H9 (cell line): ENCODE results near the gene DTYMK. TPM values are rescaled to one million over a fixed set of nuclear protein-coding genes. Genes with fewer than 3 reads are reported as not detected.

Experiments
- DNase-seq: peaks from one replicate; pipeline ENCODE4 v3.0.0-alpha.2; 2017
- H2AFZ ChIP-seq: one replicate; pipeline ENCODE4 v1.6.1; 2013; ENCODE audit warnings: mild to moderate bottlenecking, low read length, control low read depth, moderate library complexity
- H2AK5ac ChIP-seq: 2 replicates; pipeline ENCODE4 v1.6.1; 2013; ENCODE audit warnings: low read length, control low read depth, mixed read lengths; ENCODE audit not compliant: insufficient read length
- H2BK120ac ChIP-seq: one replicate; pipeline ENCODE4 v1.6.1; 2013; ENCODE audit warnings: low read depth, mild to moderate bottlenecking, low read length, control low read depth, inconsistent platforms; ENCODE audit not compliant: poor library complexity, severe bottlenecking
- H2BK12ac ChIP-seq: 2 replicates; pipeline ENCODE4 v1.6.1; 2013; ENCODE audit warnings: low read length, control low read depth, mixed read lengths, low read depth; ENCODE audit not compliant: insufficient read length
- H2BK15ac ChIP-seq: 2 replicates; pipeline ENCODE4 v1.6.1; 2013; ENCODE audit warnings: low read depth, low read length, control low read depth
- H2BK20ac ChIP-seq: one replicate; pipeline ENCODE4 v1.6.1; 2013; ENCODE audit warnings: low read depth, mild to moderate bottlenecking, low read length, control low read depth, inconsistent platforms; ENCODE audit not compliant: poor library complexity, severe bottlenecking
- H2BK5ac ChIP-seq: 2 replicates; pipeline ENCODE4 v1.6.1; 2013; ENCODE audit warnings: low read length, control low read depth, mixed read lengths; ENCODE audit not compliant: insufficient read length
- H3K14ac ChIP-seq: 2 replicates; pipeline ENCODE4 v1.6.1; 2013; ENCODE audit warnings: low read length, control low read depth; ENCODE audit not compliant: insufficient read depth
- H3K18ac ChIP-seq: 2 replicates; pipeline ENCODE4 v1.6.1; 2013; ENCODE audit warnings: low read depth, mild to moderate bottlenecking, mixed read lengths, low read length, control low read depth; ENCODE audit not compliant: insufficient read length
- H3K23ac ChIP-seq: 2 replicates; pipeline ENCODE4 v1.6.1; 2013; ENCODE audit warnings: low read length, control low read depth, mixed read lengths, low read depth; ENCODE audit not compliant: insufficient read length
- H3K23me2 ChIP-seq: 2 replicates; pipeline ENCODE4 v1.6.1; 2013; ENCODE audit warnings: low read depth, mild to moderate bottlenecking, mixed read lengths, low read length, control low read depth; ENCODE audit not compliant: insufficient read length, poor library complexity, severe bottlenecking
- H3K27ac ChIP-seq: 2 replicates; pipeline ENCODE4 v1.5.1; 2013; ENCODE audit warnings: low read length, control low read depth, mixed read lengths, low read depth; ENCODE audit not compliant: insufficient read length
- H3K27me3 ChIP-seq: 2 replicates; pipeline ENCODE4 v1.6.1; 2013; ENCODE audit warnings: low read length, control low read depth, inconsistent platforms; ENCODE audit not compliant: insufficient read depth
- H3K4ac ChIP-seq: 2 replicates; pipeline ENCODE4 v1.6.1; 2013; ENCODE audit warnings: low read depth, mild to moderate bottlenecking, control low read depth, inconsistent platforms, low read length, moderate library complexity
- H3K4me1 ChIP-seq: 2 replicates; pipeline ENCODE4 v1.6.1; 2013; ENCODE audit warnings: low read length, control low read depth, inconsistent platforms; ENCODE audit not compliant: insufficient read depth
- H3K4me2 ChIP-seq: 2 replicates; pipeline ENCODE4 v1.6.1; 2013; ENCODE audit warnings: low read length, control low read depth, mixed read lengths; ENCODE audit not compliant: insufficient read length, insufficient read depth
- H3K56ac ChIP-seq: 2 replicates; pipeline ENCODE4 v1.6.1; 2013; ENCODE audit warnings: low read depth, mild to moderate bottlenecking, mixed read lengths, low read length, control low read depth; ENCODE audit not compliant: insufficient read length
- H3K79me1 ChIP-seq: 2 replicates; pipeline ENCODE4 v1.6.1; 2013; ENCODE audit warnings: low read depth, mild to moderate bottlenecking, moderate library complexity, low read length, control low read depth, inconsistent platforms; ENCODE audit not compliant: insufficient read depth, poor library complexity, severe bottlenecking
- H3K79me2 ChIP-seq: 2 replicates; pipeline ENCODE4 v1.6.1; 2013; ENCODE audit warnings: low read length, control low read depth, inconsistent platforms; ENCODE audit not compliant: insufficient read depth
- H3K9ac ChIP-seq: 2 replicates; pipeline ENCODE4 v1.6.1; 2013; ENCODE audit warnings: low read length, control low read depth, mixed read lengths; ENCODE audit not compliant: insufficient read length; ENCODE audit errors: extremely low read depth
- H3K9me3 ChIP-seq: one replicate; pipeline ENCODE4 v1.6.1; 2013; ENCODE audit warnings: low read depth, low read length, inconsistent platforms; ENCODE audit not compliant: control insufficient read depth
- H3T11ph ChIP-seq: one replicate; pipeline ENCODE4 v1.6.1; 2013; ENCODE audit warnings: mild to moderate bottlenecking, low read length, control low read depth, inconsistent platforms
- H4K20me1 ChIP-seq: one replicate; pipeline ENCODE4 v1.6.1; 2013; ENCODE audit not compliant: control insufficient read depth, insufficient read length, insufficient read depth
- H4K5ac ChIP-seq: 2 replicates; pipeline ENCODE4 v1.6.1; 2013; ENCODE audit warnings: low read depth, mild to moderate bottlenecking, mixed read lengths, low read length, control low read depth; ENCODE audit not compliant: insufficient read length
- H4K8ac ChIP-seq: replicated peaks from 2 replicates; pipeline ENCODE4 v1.6.1; 2013; ENCODE audit warnings: low read length, control low read depth, mixed read lengths, low read depth; ENCODE audit not compliant: insufficient read length
- H4K91ac ChIP-seq: 2 replicates; pipeline ENCODE4 v1.6.1; 2013; ENCODE audit warnings: low read depth, mild to moderate bottlenecking, moderate library complexity, mixed read lengths, low read length, control low read depth; ENCODE audit not compliant: insufficient read length
- H3K27ac Mint-ChIP-seq, 3 experiments: 2 replicates in 2 of 3; 3 replicates in 1 of 3; pipeline ENCODE4 v1.8.0; 2020 to 2021; ENCODE audit warnings: mixed read lengths in 3 of 3, mild to moderate bottlenecking in 1 of 3, moderate library complexity in 1 of 3
- H3K27me3 Mint-ChIP-seq: 2 replicates; pipeline ENCODE4 v1.8.0; 2021; ENCODE audit warnings: low read depth, mild to moderate bottlenecking, moderate library complexity, mixed read lengths
- H3K36me3 Mint-ChIP-seq, 3 experiments: 2 replicates in 2 of 3; 3 replicates in 1 of 3; pipeline ENCODE4 v1.8.0; 2020 to 2021; ENCODE audit warnings: low read depth in 3 of 3, mixed read lengths in 3 of 3; ENCODE audit not compliant: insufficient read depth in 1 of 3
- H3K4me1 Mint-ChIP-seq, 2 experiments: 2 replicates each; pipeline ENCODE4 v1.8.0; 2020; ENCODE audit warnings: mixed read lengths in 2 of 2
- H3K4me3 Mint-ChIP-seq, 2 experiments: 2 replicates in 1 of 2; 3 replicates in 1 of 2; pipeline ENCODE4 v1.8.0; 2020 to 2021; ENCODE audit warnings: mild to moderate bottlenecking in 2 of 2, mixed read lengths in 2 of 2, moderate library complexity in 1 of 2
- H3K9me3 Mint-ChIP-seq, 2 experiments: 2 replicates in 1 of 2; 3 replicates in 1 of 2; pipeline ENCODE4 v1.8.0; 2020; ENCODE audit warnings: mild to moderate bottlenecking in 2 of 2, mixed read lengths in 2 of 2, moderate library complexity in 1 of 2
- WGBS: extraction: QIAGEN DNeasy Blood & Tissue Kit; methylation state at CpG from one replicate; pipeline ENCODE4 v1.1.7; 2013; ENCODE audit warnings: missing lambda C conversion rate, low lambda C conversion rate, mixed read lengths; ENCODE audit not compliant: insufficient read length; ENCODE audit errors: extremely low coverage; 5-methylcytosine and 5-hydroxymethylcytosine counted together
- total RNA-seq: library from RNA; stranded (reverse); gene quantifications from 2 replicates; pipeline ENCODE4 v1.2.1, GENCODE V29; 2021
- TF ChIP-seq, protein P1 (sequence below): fragments of 200-600 bp; sonication (generic); conservative IDR thresholded peaks from 3 replicates; pipeline ENCODE4 v1.8.0; 2021; ENCODE audit warnings: antibody characterized with exemption, mild to moderate bottlenecking

Gene DTYMK
- total RNA-seq, 1 experiment from 2014 or later, result 76.0 TPM

DNA sequence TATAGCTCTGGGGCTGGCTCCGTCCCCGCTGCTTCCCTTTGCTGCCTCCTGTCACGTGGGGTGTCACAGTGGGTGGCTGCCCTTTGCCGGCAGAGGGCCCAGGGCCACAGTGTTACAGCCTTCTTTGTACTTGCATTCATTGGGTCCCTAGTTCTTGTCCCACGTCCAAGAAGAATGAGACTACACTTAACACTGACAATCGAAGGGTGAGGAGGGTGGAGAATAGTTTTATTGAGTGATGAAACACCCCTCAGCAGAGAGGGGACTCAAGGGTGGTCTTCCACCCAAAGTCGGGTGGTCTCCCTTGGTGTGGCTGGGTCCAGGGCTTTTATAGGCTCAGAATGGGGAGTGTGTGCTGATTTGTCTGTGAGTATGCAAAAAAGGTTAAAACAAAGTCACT lies 47.2 kb downstream of the DTYMK start:
- no peak overlapping the region for H2BK120ac ChIP-seq
- H3K4me2 ChIP-seq, result no peak overlapping the region
- peaks cover 41% of the 10 kb centered on the region; the same call in 1 of the 2 replicates for H3K79me2 ChIP-seq
- no peak overlapping the region for H3K14ac ChIP-seq
- Mint-ChIP-seq H3K4me1 (peaks cover 31 to 35% of the 10 kb centered on the region in 2 experiments), H3K4me3 (peak overlapping the region; percentile 29 to 59; a peak in 4 of 5 replicates), H3K36me3 (peaks cover 22 to 34% (median 23%) of the 10 kb centered on the region in 3 experiments), H3K27ac (no peak overlapping the region), H3K9me3 (peaks cover 4 to 8% of the 10 kb centered on the region in 2 experiments; a peak in 4 of 5 replicates), H3K27me3 (no peaks in the 10 kb centered on the region)
- no peak overlapping the region for H3T11ph ChIP-seq
- H2AK5ac ChIP-seq, result no peak overlapping the region
- H2BK5ac ChIP-seq, result no peak overlapping the region
- H4K5ac ChIP-seq, result no peak overlapping the region
- H2BK12ac ChIP-seq, result no peak overlapping the region
- no peak overlapping the region for H2BK15ac ChIP-seq
- H4K91ac ChIP-seq, result no peak overlapping the region
- no peak overlapping the region for H4K8ac ChIP-seq
- H3K9ac ChIP-seq, result no peak overlapping the region
- WGBS, result no CpG with 5 or more reads among the region's 7 CpGs
- no peaks in the 10 kb centered on the region for H4K20me1 ChIP-seq
- no peak overlapping the region for H3K27ac ChIP-seq
- no peak overlapping the region for H3K4ac ChIP-seq
- no peak overlapping the region for H2AFZ ChIP-seq
- H3K27me3 ChIP-seq, result no peaks in the 10 kb centered on the region
- peaks cover 19% of the 10 kb centered on the region for H3K79me1 ChIP-seq
- no peak overlapping the region for H3K18ac ChIP-seq
- H3K23ac ChIP-seq, result no peak overlapping the region
- H3K56ac ChIP-seq, result no peak overlapping the region
- H2BK20ac ChIP-seq, result no peak overlapping the region
- DNase-seq, result no peak
- H3K4me1 ChIP-seq, result peaks cover 3% of the 10 kb centered on the region
- peaks cover 8% of the 10 kb centered on the region for H3K23me2 ChIP-seq
- peaks cover 6% of the 10 kb centered on the region for H3K9me3 ChIP-seq
- TF ChIP-seq, protein P1, sequence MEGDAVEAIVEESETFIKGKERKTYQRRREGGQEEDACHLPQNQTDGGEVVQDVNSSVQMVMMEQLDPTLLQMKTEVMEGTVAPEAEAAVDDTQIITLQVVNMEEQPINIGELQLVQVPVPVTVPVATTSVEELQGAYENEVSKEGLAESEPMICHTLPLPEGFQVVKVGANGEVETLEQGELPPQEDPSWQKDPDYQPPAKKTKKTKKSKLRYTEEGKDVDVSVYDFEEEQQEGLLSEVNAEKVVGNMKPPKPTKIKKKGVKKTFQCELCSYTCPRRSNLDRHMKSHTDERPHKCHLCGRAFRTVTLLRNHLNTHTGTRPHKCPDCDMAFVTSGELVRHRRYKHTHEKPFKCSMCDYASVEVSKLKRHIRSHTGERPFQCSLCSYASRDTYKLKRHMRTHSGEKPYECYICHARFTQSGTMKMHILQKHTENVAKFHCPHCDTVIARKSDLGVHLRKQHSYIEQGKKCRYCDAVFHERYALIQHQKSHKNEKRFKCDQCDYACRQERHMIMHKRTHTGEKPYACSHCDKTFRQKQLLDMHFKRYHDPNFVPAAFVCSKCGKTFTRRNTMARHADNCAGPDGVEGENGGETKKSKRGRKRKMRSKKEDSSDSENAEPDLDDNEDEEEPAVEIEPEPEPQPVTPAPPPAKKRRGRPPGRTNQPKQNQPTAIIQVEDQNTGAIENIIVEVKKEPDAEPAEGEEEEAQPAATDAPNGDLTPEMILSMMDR, result no peak
